Activated naive CD4-positive, alpha-beta T cell treated with anti-CD3 and anti-CD28 coated beads, Interleukin-2, amount 50 U/mL, for 16 hours (primary cell): ENCODE measurements around the gene PLA2G2D.
"Not testable (repeated sequence)": the region's sequence is repeated elsewhere in the genome, so short reads cannot be mapped to it uniquely, and the experiment has no call there.

Experiments
- DNase-seq: peaks from one replicate; pipeline ENCODE4 v3.0.0-alpha.2; 2020

The PLA2G2D gene

GRCh38 chr1:20142001-20142710, 22.8 kb upstream of the PLA2G2D start:
- no peak for DNase-seq

GRCh38 chr1:20141466-20141865, 22.1 kb upstream of the PLA2G2D start:
- DNase-seq = no peak

GRCh38 chr1:20141001-20141400, 21.7 kb upstream of the PLA2G2D start:
- DNase-seq = no peak

- DNase-seq = no peak
These were observed 20.7 kb upstream of the PLA2G2D start for GRCh38 chr1:20139776-20140612.

- no peak for DNase-seq
These were observed 19.7 kb upstream of the PLA2G2D start, which contains the start of gene PLA2G2F for GRCh38 chr1:20138961-20139550. Gene PLA2G2F, plus strand, starts transcription at chr1:20139323. Its CDS starts 105 bp downstream, at chr1:20139428.

GRCh38 chr1:20138346-20138745, 19.0 kb upstream of the PLA2G2D start:
- DNase-seq = no peak

DNA sequence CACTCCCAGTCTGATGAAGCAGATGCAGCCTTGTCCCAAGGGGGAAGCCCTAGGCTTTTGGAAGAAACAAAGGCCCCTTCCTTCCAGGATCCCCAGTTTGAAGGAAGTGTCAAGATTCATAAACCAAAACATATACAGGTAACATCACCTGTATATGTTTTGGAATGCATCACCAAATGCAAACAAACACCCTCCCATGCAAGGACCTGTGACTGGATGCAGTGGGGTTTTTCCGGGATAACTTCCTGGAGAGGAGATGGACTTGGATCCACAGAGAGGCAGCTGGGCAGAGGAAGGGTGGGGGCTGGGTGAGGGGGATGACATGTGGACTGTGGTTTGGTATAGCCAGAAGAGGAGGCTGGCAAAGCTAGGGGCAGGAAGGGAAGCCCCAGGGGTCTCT, 18.3 kb upstream of the PLA2G2D start:
- DNase-seq = no peak

DNA sequence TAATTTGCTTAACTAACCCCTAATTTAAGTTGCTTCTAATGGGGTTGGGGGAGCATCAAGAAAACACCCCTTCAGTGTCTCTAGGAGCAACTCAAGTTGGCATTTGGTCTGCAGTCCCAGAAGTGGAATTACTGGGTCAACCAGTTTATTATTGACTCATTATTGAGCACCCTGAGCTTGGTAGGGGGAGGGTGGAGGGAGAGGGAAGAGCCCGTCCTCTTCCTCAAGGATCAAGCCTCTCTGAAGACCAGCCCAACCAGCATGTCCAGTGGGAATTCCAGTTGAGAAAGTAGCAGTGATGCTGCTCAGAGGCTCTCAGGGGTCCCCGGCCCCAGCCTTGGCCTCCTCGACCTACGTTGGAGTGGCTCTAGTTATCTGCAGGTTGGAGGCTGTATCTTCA, 17.7 kb upstream of the PLA2G2D start:
- DNase-seq = no peak

DNA sequence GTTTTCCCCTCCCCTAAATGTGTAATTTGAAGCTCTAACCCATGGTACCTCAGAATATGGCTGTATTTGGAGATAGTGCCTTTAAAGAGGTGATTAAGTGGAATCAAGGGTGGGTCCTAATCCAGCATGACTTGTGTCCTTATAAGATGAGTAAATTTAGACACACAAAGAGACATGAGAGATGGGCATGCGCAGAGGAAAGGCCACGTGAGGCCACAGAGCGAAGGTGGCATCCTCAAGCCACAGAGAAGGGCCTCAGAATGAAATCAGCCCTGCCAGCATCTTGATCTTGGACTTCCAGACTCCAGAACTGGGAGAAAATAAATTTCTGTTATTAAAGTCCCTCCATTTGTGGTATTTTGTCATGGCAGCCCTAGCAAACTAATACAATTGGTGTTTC, 16.9 kb upstream of the PLA2G2D start:
- no peak for DNase-seq

GRCh38 chr1:20134995-20135394, 15.7 kb upstream of the PLA2G2D start:
- DNase-seq = no peak

DNA sequence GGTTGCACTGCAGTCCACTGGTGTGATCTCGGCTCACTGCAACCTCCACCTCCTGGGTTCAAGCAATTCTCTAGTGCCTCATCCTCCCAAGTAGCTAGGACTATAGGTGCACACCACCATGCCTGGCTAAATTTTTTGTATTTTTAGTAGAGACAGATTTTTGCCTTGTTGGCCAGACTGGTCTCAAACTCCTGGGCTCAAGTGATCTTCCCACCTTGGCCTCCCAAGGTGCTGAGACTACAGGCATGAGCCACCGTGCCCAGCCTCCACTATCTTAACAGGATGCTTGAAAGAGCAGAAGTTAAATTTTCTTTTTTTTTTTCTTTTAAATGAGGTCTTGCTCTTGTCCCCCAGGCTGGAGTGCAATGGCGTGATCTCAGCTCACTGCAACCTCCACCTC, 11.2 kb upstream of the PLA2G2D start:
- DNase-seq = not testable (repeated sequence)

- DNase-seq = no peak
These were observed 7.6 kb upstream of the PLA2G2D start for GRCh38 chr1:20126806-20127440.

DNA sequence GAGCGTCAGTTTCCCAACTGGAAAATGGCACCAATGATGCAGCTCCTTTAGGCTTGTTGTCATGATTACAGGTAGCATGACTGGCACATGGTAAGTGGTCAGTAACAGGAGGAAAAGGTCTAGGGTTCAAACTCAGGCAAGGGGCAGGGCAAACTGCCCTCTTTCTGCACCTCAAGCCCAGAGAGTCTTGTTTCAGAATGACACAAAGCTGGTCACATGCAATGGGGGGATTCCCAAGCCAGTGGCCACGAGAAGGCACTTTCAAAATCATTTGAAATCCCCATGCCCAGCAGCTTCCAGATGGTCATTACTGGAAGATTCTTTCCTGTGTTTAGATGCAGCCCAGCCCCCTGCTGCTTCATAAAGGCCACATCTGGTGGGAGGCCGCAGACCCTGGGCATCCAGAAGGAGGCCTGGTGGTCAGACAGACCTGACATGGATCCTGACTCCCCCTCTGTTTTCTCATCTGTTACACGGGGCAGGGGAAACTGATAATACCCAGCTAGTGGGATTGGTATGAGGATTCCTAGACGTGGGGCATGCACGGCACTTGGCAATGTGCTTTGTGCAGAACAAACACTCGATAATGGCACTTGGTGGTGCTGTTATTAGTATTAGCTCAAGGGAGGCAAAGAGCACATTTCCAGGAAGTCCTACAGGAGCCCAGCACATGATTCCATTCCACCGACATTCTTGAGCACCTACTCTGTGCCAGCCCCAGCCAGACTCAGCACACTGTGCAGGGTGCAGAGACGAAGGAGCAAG, 6.9 kb upstream of the PLA2G2D start:
- no peak for DNase-seq

DNA sequence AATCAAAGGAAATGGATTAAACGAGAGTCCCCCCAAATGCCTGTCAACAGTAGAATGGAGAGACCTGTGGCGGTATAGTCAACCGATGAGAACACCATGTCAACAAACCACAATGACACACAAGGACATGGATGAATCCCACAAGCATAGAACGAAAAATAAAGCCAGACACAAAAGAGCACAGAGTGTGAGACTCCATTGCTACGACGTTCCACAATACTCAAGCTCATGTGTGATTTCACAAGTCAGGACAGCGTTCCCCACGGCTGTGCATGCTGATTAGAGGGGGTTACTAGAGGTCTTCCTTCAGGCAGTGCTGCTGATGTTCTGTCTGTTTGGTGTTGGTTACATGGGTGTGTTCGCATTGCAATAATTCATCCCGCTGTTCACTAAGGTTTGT, 5.8 kb upstream of the PLA2G2D start:
- DNase-seq = no peak

- DNase-seq = no peak
These were observed 5.2 kb upstream of the PLA2G2D start for GRCh38 chr1:20124456-20125057.

GRCh38 chr1:20123722-20124455, 4.6 kb upstream of the PLA2G2D start:
- DNase-seq = no peak

- DNase-seq = no peak
These were observed 1.5 kb upstream of the PLA2G2D start for GRCh38 chr1:20120796-20121195.

GRCh38 chr1:20117236-20117635, 2.1 kb downstream of the PLA2G2D start:
- no peak for DNase-seq

DNA sequence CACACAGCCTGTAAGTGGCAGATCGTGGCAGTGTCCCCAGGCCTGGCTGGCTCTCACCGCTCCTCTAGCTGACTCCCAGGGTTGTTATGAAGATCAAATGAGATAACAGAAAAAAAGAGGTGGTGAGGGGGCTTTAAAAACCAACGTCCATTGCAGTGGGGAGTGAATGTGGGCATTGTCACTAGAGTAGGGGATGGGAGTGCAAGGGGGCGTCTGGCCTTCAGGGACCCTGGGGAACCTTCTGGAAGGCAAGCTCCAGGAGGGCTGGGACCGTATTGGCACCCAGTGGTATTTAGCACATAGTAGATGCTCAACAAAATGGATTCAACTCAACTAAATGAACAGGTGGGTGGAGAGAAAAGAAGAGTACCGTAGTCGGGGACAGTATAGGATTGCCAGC, 3.4 kb downstream of the PLA2G2D start:
- DNase-seq = no peak

DNA sequence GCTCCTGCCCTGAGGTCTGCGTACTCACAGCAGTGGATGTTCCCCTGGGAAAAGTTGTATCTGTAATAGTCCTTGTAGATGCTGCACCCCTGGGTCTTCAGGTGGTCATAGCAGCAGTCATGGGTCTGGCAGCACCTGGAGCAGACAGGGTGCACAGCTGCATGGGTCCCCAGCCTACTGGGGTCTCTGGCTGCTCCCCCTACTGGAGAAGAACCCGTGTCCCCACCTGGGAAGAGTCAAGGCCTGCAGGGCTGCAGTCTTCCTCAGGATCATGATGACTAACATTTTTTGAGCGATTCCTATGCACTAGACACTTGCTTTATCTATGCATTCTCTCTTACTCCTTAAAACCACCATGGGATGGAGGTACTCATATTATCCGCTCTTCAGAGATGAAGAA, 3.9 kb downstream of the PLA2G2D start:
- no peak for DNase-seq

DNA sequence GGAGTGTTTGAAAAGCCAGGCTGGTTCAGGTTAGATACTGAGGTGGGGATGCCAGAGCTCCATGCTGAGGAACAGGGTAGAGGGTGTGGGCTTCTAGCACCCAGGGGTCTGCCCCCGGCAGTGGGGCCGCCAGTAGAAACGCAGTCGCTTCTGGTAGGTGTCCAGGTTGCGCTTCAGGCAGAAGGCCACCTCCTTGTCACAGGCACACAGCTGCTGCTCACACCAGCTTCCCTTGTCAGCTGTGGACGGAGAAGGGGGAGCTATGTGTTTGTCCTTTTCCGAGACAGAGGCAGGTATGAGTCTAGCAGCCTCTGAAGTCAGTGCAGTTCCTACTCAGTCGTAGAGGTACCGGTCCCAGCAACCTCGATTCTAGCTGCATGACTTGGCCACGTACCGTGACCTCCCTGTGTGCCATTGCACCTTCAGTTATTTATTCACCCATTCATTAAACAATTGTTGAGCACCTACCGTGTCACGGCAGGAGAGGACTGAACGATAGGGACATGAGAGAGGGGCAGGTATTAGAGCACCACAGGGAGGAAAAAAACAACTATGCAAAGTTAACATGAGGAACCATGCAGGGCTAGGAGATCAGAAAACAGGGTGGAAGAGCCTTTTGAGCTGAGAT, 5.2 kb downstream of the PLA2G2D start:
- DNase-seq = no peak
